GM19438 (cell line): ENCODE results near the gene TSPEAR.
"Not testable (repeated sequence)": the region's sequence is repeated elsewhere in the genome, so short reads cannot be mapped to it uniquely, and the experiment has no call there.

Experiments
- ATAC-seq: cut with Tn5 transposase; IDR thresholded peaks from one replicate; pipeline ENCODE4 v1.9.1; 2021; ENCODE audit warnings: low read depth; ENCODE audit not compliant: unreplicated experiment

TSPEAR gene

GRCh38 chr21:44614161-44614631 is 97.2 kb downstream of the TSPEAR start:
- no peak for ATAC-seq

- ATAC-seq = no peak
Observed at GRCh38 chr21:44613386-44614155, 97.8 kb downstream of the TSPEAR start.

GRCh38 chr21:44612669-44613229 is 98.6 kb downstream of the TSPEAR start:
- no peak for ATAC-seq

- no peak for ATAC-seq
Observed at GRCh38 chr21:44612029-44612486, 99.3 kb downstream of the TSPEAR start, which contains the start of gene KRTAP10-8. KRTAP10-8 (plus strand) TSS chr21:44612079; CDS start chr21:44612101, 22 bp downstream.

GRCh38 chr21:44611551-44611950 is 99.8 kb downstream of the TSPEAR start:
- no peak for ATAC-seq

GRCh38 chr21:44610157-44610843 is 101.1 kb downstream of the TSPEAR start:
- not testable (repeated sequence) for ATAC-seq

GRCh38 chr21:44609193-44609592 is 102.2 kb downstream of the TSPEAR start:
- ATAC-seq = no peak

GRCh38 chr21:44606495-44606894 is 104.9 kb downstream of the TSPEAR start:
- ATAC-seq = no peak

- no peak for ATAC-seq
Observed at GRCh38 chr21:44603911-44604310, 107.5 kb downstream of the TSPEAR start.

- no peak for ATAC-seq
Observed at GRCh38 chr21:44603109-44603875, 108.1 kb downstream of the TSPEAR start.

- no peak for ATAC-seq
Observed at GRCh38 chr21:44602463-44602850, 108.9 kb downstream of the TSPEAR start.

- no peak for ATAC-seq
Observed at GRCh38 chr21:44601596-44602462, 109.5 kb downstream of the TSPEAR start.

GRCh38 chr21:44601091-44601490 is 110.3 kb downstream of the TSPEAR start:
- not testable (repeated sequence) for ATAC-seq

GRCh38 chr21:44600118-44600978 is 111.0 kb downstream of the TSPEAR start, which contains the start of gene KRTAP10-7:
KRTAP10-7 (plus strand) TSS chr21:44600597; CDS start chr21:44600622, 25 bp downstream.
- not testable (repeated sequence) for ATAC-seq

- ATAC-seq = no peak
Observed at GRCh38 chr21:44599264-44600029, 111.9 kb downstream of the TSPEAR start.

GRCh38 chr21:44598061-44598460 is 113.3 kb downstream of the TSPEAR start:
- ATAC-seq = no peak

GRCh38 chr21:44596068-44596725 is 115.2 kb downstream of the TSPEAR start:
- ATAC-seq = no peak
